H1 (cell line): ENCODE data around the gene SAMD4A.

Source experiments
- RXRA ChIP-seq: IDR thresholded peaks from 2 replicates; pipeline ENCODE4 v1.6.1; 2011; ENCODE audit warnings: low read depth, mild to moderate bottlenecking, low read length, moderate library complexity; ENCODE audit not compliant: insufficient read depth
- SIN3A ChIP-seq, 2 experiments: IDR thresholded peaks in 1 of 2; conservative IDR thresholded peaks in 1 of 2; 2 replicates each; pipeline ENCODE4 v1.6.1; 2011 to 2012; ENCODE audit warnings: low read length in 2 of 2, improper control_type of control experiment in 1 of 2, low read depth in 1 of 2, mild to moderate bottlenecking in 1 of 2
- TAF7 ChIP-seq: optimal IDR thresholded peaks from 2 replicates; pipeline ENCODE3; 2011; ENCODE audit warnings: low read depth, mild to moderate bottlenecking, inconsistent platforms, low read length, moderate library complexity, borderline replicate concordance
- TF ChIP-seq, protein P1 (sequence below), 3 experiments: IDR thresholded peaks; 1 replicate in 2 of 3; 2 replicates in 1 of 3; pipeline versions ENCODE4 v1.5.1 to v1.6.1; 2011; ENCODE audit warnings: low read length in 3 of 3, mild to moderate bottlenecking in 3 of 3, inconsistent platforms in 2 of 3, low read depth in 1 of 3, moderate library complexity in 1 of 3; ENCODE audit not compliant: insufficient read depth in 1 of 3; ENCODE audit errors: control extremely low read depth in 1 of 3

DNA sequence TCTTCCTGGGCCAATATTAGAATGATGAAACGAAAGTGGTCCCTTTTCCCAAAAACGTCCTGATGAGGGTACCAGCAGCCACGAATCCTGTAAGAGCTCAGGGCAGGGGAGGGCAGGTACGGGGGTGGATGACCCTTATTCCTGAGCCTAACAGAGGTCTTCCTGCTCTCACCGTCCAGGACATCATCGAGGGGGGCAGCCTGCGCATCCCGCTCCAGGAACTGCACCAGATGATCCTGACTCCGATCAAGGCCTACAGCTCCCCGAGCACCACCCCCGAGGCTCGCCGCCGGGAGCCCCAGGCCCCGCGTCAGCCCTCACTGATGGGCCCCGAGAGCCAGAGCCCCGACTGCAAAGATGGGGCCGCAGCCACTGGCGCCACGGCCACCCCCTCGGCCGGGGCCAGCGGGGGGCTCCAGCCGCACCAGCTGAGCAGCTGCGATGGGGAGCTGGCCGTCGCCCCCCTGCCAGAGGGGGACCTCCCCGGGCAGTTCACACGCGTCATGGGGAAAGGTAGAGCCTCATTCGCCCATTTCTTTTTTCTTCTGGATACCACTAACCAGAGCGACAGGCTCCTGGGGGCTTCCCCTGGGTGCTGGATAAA lies 193.2 kb downstream of the SAMD4A start:
- TF ChIP-seq RXRA, result no peak
- TF ChIP-seq SIN3A (conservative IDR thresholded peaks at IDR 0.05 in 1 of 2, IDR thresholded peaks at IDR 0.05 in 1 of 2; ENCODE audit: low read depth in 1 of 2, low read length in 2 of 2), result no peak
- TF ChIP-seq TAF7, result no peak
- TF ChIP-seq, protein P1, sequence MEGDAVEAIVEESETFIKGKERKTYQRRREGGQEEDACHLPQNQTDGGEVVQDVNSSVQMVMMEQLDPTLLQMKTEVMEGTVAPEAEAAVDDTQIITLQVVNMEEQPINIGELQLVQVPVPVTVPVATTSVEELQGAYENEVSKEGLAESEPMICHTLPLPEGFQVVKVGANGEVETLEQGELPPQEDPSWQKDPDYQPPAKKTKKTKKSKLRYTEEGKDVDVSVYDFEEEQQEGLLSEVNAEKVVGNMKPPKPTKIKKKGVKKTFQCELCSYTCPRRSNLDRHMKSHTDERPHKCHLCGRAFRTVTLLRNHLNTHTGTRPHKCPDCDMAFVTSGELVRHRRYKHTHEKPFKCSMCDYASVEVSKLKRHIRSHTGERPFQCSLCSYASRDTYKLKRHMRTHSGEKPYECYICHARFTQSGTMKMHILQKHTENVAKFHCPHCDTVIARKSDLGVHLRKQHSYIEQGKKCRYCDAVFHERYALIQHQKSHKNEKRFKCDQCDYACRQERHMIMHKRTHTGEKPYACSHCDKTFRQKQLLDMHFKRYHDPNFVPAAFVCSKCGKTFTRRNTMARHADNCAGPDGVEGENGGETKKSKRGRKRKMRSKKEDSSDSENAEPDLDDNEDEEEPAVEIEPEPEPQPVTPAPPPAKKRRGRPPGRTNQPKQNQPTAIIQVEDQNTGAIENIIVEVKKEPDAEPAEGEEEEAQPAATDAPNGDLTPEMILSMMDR (IDR thresholded peaks at IDR 0.05; ENCODE audit: control extremely low read depth in 1 of 3, insufficient read depth in 1 of 3, low read depth in 1 of 3, low read length in 3 of 3), result no peak
